SK-N-SH (cell line): ENCODE measurements around the gene PCP2.

Experiments used
- CTCF ChIP-seq: fragments of 200-600 bp; sonication (generic); IDR thresholded peaks from 2 replicates; pipeline ENCODE4 v1.6.1; 2017; ENCODE audit warnings: antibody characterized with exemption, mild to moderate bottlenecking, moderate library complexity
- GATA2 ChIP-seq: sonication (generic); formaldehyde crosslinking; IDR thresholded peaks from 2 replicates; pipeline ENCODE4 v1.5.0; 2020; ENCODE audit warnings: mild to moderate bottlenecking, missing genetic modification reagents
- POLR2AphosphoS5 ChIP-seq: IDR thresholded peaks from 2 replicates; pipeline ENCODE4 v1.6.1; 2012; ENCODE audit warnings: low read depth, low read length
- RAD21 ChIP-seq: IDR thresholded peaks from 2 replicates; pipeline ENCODE4 v1.6.1; 2012; ENCODE audit warnings: mild to moderate bottlenecking, low read length
- RFX5 ChIP-seq: IDR thresholded peaks from 2 replicates; pipeline ENCODE4 v1.6.1; 2012; ENCODE audit warnings: mild to moderate bottlenecking, improper control_type of control experiment, low read length
- SMC3 ChIP-seq: IDR thresholded peaks from 2 replicates; pipeline ENCODE4 v1.6.1; 2012; ENCODE audit warnings: low read depth, low read length, improper control_type of control experiment
- USF2 ChIP-seq: fragments of 150-350 bp; IDR thresholded peaks from 2 replicates; pipeline ENCODE4 v1.6.1; 2017; ENCODE audit warnings: antibody characterized with exemption, low read length, low read depth, borderline replicate concordance

GRCh38 chr19:7619671-7620441 is 13.7 kb downstream of the PCP2 start:
- no peak for TF ChIP-seq CTCF
- no peak for TF ChIP-seq RFX5
- TF ChIP-seq SMC3 = no peak
- TF ChIP-seq USF2 = no peak
- TF ChIP-seq RAD21 = no peak
- no peak for TF ChIP-seq POLR2AphosphoS5
- TF ChIP-seq GATA2 = no peak
